ENCODE results near the gene ZDHHC9.

DNA sequence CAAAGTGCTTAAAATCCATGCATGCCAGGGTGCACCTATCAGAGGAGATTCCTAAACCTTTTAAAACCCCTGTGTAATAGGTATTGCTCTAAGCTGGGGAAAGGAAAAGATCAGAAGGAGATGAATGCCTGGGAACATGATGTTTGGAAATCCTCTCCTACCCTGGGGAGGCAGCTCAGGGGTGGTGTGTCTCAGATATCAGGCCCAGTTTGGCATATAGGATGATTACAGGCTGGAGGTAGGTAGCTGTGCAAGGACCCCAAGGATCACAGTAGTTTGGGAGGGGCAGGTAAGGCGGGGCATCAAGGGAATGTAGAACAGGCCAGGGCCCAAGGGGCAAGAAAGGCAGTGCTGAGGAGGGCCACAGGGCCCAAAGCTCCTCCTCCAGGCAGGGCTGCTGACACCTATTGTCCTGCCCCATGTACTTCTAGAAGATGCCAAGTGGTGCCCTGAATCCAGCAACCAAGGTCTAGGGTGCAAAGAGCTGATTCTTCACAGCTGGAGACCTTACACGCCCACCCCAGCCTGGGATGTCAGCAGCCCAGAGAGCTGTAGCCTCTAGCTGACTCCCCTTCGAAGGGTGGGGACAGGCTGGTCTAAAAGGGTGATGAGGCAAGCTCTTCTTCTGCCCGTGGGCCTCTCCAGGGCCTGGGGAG is 46.3 kb downstream of the ZDHHC9 start:
- TF ChIP-seq POLR2A (IDR thresholded peaks at IDR 0.05) (no peak), CTCF (IDR thresholded peaks at IDR 0.05) (no peak)
